Cardiac septum (tissue), 1 donor: ENCODE data around the gene RNF220. TPM values are rescaled to one million over a fixed set of nuclear protein-coding genes. Genes with fewer than 3 reads are reported as not detected.
"Not testable (repeated sequence)": the region's sequence is repeated elsewhere in the genome, so short reads cannot be mapped to it uniquely, and the experiment has no call there.

ENCODE experiments used
- DNase-seq: peaks from one replicate; pipeline ENCODE4 v3.0.0-alpha.2; 2020; ENCODE audit warnings: low spot score
- intact Hi-C: fragments of 100-400 bp; cut with DNase I; formaldehyde crosslinking; loops from one replicate; pipeline ENCODE4 v1.14.0; 2022
- total RNA-seq: library from RNA; stranded (reverse); fragmentation: NEBNext Ultra II Directional; extraction: Animal tissue kit (Norgen Biotek cat#: 25700); gene quantifications from one replicate; pipeline ENCODE4 v1.2.1, GENCODE V29; 2021
- donor health status: DM: no; HTN: no; CAD: no.

RNF220 gene
- total RNA-seq, 1 donor from 2014 or later, result 45.6 TPM

- DNase-seq, result no peak
- intact Hi-C loops, result no loop called here
Measured at GRCh38 chr1:44537956-44538355, 132.9 kb downstream of the RNF220 start.

- DNase-seq, result no peak
- intact Hi-C loops, result no loop called here
Measured at GRCh38 chr1:44539991-44540730, 135.1 kb downstream of the RNF220 start.

- DNase-seq, result no peak
- intact Hi-C loops, result no loop called here
Measured at GRCh38 chr1:44542420-44543063, 137.5 kb downstream of the RNF220 start.

- no peak for DNase-seq
- intact Hi-C loops, result no loop called here
Measured at GRCh38 chr1:44543064-44543744, 138.1 kb downstream of the RNF220 start.

- intact Hi-C loops, result no loop called here
Measured at GRCh38 chr1:44543786-44544185, 138.7 kb downstream of the RNF220 start.

GRCh38 chr1:44544960-44545359, 139.9 kb downstream of the RNF220 start:
- no peak for DNase-seq
- intact Hi-C loops, result no loop called here

More at GRCh38 chr1:44543786-44544185, 138.7 kb downstream of the RNF220 start:
- no peak for DNase-seq

- DNase-seq, result no peak
- intact Hi-C loops, result no loop called here
Measured at GRCh38 chr1:44545961-44546360, 140.9 kb downstream of the RNF220 start.

GRCh38 chr1:44546403-44547053, 141.5 kb downstream of the RNF220 start:
- intact Hi-C loops, result no loop called here

GRCh38 chr1:44547361-44547760, 142.3 kb downstream of the RNF220 start:
- DNase-seq, result no peak
- intact Hi-C loops, result no loop called here

More at GRCh38 chr1:44546403-44547053, 141.5 kb downstream of the RNF220 start:
- DNase-seq, result no peak

- no peak for DNase-seq
- intact Hi-C loops, result no loop called here
Measured at GRCh38 chr1:44547837-44548236, 142.8 kb downstream of the RNF220 start.

GRCh38 chr1:44549510-44549909, 144.5 kb downstream of the RNF220 start:
- DNase-seq, result no peak
- intact Hi-C loops, result no loop called here

GRCh38 chr1:44553127-44553758, 148.2 kb downstream of the RNF220 start:
- DNase-seq, result no peak
- intact Hi-C loops, result no loop called here

- intact Hi-C loops, result no loop called here
- DNase-seq, result no peak
Measured at GRCh38 chr1:44553771-44554170, 148.7 kb downstream of the RNF220 start.

- intact Hi-C loops, result no loop called here
- DNase-seq, result no peak
Measured at GRCh38 chr1:44554706-44555105, 149.7 kb downstream of the RNF220 start.

GRCh38 chr1:44557778-44558177, 152.7 kb downstream of the RNF220 start:
- intact Hi-C loops, result no loop called here
- DNase-seq, result peak; percentile 33

- intact Hi-C loops, result no loop called here
- peak; percentile 24 for DNase-seq
Measured at GRCh38 chr1:44558883-44559282, 153.8 kb downstream of the RNF220 start.

- intact Hi-C loops, result no loop called here
- peak; percentile 49 for DNase-seq
Measured at GRCh38 chr1:44559330-44559729, 154.3 kb downstream of the RNF220 start.

- intact Hi-C loops, result no loop called here
- peak; percentile 38 for DNase-seq
Measured at GRCh38 chr1:44559913-44560312, 154.9 kb downstream of the RNF220 start.

GRCh38 chr1:44560696-44561095, 155.6 kb downstream of the RNF220 start:
- intact Hi-C loops, DNase-seq: not testable (repeated sequence)
